GM19023 (cell line): Measurements from ENCODE around the gene RIN2.
"Not testable (repeated sequence)": the region's sequence is repeated elsewhere in the genome, so short reads cannot be mapped to it uniquely, and the experiment has no call there.

Source experiments
- ATAC-seq: cut with Tn5 transposase; IDR thresholded peaks from one replicate; pipeline ENCODE4 v1.9.1; 2021; ENCODE audit warnings: mild to moderate bottlenecking, moderate library complexity; ENCODE audit not compliant: unreplicated experiment

RIN2 gene

DNA sequence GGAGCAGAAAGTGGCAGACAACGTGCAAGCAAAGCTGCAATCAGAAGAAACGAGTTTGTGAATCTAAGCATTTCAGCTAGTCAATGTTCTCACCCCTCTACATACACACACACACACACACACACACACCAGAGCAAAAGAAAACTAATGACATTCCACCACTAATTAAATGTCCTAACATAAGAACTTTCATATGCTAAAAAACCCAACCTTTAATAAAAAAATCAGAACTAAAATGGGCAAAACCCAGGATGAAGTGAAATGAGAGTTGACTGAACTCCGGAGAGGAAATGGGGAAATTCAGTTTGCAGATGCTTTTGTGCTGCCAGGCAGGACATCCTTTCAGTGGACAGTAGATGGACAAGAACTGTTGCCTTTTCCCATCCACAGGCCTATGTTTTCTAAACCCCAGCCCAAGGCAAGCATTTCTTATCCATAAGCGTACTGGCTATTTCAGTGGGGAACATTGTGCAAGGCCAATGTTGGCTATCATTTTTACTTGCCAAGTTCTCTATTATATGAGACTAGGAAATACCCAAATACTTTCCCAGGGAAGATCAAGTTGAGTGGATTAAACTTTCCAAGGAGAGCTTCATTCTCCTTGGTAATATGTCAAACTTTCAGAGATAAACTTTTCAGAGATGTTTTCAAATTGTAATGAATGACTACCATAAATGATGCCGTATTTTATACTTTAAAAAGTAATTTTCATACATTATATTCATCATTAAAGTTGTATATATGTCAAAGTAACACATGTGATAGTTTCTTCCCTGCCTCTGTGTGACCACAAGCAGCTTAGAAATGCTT, 27.3 kb downstream of the RIN2 start:
- no peak for ATAC-seq

DNA sequence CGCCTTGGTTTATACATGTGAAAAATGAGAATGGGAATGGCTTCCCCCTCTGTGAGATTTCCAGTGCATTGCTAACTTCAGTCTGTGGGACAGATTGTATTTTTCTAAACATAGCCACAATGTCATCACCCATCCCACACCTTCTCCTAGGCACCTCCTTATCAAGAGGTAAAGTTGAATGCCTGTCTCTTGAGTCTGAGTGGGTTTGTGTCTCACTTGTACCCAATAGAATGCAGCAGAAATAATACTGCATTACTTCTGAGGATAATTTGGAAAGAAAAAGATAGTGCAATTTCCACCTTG, 27.9 kb downstream of the RIN2 start:
- ATAC-seq, result no peak

DNA sequence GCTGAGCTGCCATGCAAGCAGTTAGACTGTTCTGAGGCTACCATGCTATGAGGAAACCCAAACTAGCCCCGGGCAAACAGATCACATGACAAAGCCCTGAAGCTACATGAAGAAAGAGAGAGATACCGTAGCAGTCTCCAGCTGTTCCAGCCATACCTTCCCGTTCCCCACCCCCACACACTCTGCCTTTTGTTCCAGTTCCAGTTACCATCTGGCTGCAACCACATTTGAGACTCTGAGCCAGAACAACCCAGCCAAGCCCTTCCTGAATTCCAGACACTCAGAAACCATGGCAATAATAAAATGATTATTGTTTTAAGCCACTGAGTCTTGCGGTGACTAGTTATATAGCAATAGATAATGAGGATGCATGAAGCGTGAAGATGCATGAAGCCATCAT, 28.3 kb downstream of the RIN2 start:
- ATAC-seq, result no peak

DNA sequence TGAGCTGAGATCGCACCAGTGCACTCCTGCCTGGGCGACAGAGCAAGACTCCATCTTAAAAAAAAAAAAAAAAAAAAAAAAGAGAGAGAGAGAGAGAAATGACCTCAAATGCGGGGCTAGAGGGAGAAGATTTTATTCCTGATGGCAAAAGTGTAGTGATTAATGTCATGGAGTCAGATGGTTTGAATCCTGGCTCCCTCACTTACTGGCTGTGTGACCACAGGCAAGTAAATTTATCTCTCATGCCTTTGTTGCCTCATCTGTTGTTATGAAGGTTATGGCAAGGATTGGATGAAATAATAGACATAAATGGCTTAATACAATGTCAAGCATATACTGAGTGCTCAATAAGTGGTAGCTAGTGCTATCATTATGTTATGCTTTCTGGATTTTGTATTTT, 29.3 kb downstream of the RIN2 start:
- no peak for ATAC-seq

DNA sequence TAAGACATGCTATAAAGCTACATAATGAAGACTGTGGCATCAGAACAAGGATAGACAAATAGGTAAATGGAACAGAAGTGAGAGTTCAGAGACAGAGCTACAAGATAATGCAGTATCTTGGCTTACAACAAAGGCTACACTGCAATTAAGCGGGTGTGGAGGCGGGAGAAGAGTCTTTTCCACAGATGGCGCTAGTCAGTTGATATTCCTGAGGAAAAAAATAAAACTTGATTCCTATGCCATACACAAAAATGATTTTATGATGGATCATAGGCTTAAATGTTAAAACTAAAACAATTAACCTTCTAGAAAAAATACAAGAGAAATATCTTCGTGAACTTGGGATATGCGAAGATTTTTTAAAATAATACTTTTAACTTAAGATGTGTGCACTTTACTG, 31.0 kb downstream of the RIN2 start:
- no peak for ATAC-seq

DNA sequence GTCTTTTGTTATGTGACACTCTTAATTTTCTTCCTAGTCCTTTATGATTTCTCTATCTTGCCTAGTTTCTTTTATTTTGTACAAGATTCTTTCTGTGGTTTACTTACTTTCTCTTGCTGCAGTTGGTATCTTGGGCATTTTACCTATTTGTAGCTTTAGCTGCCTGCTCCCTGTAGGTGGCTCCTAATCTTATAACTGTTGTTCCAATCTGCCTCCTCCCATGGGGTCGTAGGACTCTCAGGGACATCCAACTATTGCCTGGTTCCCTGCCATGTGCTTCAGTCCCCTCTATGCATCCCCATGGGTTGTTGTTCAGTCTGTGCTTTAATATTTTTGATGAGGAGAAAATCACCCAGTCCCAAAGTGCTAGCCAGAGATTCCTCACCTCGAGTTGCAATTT, 31.4 kb downstream of the RIN2 start:
- ATAC-seq, result no peak

DNA sequence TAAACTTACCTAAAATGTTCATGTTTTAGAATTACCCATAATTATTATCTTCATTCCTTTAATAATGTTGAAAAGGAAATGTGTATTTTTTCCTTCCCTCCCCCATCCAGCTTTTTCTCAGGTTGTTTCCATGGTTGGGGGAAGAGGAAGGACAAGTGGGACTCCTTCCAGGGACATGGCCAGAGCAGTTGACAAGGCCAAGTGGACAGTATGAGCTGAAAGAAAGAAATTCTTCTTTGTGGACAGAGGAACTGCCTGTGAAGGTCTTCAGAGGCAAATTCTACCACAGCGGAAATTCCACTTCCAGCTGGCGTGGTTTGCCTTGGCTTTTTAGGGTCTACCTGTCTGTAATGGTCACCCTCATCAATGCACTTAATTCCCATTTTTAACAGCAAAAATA, 33.8 kb downstream of the RIN2 start:
- ATAC-seq, result no peak

DNA sequence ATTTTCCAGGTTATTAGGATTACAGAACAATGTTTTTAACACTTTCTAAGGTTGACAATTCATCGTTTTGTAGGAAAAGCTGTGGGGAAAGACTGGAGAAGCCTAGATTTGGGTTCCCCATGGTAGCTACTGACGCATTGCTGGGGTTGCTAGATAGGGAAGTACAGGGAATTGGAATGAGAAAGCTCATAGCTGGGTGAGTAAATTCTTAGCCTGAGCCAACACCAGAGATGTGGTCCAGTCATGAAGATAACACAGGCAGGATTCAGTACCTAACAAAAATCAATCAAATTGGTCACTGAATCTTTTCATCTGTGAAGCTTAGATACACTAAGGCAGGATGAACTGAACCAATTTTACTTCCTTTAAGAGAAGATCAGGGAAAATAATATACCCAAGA, 35.7 kb downstream of the RIN2 start:
- ATAC-seq, result no peak

DNA sequence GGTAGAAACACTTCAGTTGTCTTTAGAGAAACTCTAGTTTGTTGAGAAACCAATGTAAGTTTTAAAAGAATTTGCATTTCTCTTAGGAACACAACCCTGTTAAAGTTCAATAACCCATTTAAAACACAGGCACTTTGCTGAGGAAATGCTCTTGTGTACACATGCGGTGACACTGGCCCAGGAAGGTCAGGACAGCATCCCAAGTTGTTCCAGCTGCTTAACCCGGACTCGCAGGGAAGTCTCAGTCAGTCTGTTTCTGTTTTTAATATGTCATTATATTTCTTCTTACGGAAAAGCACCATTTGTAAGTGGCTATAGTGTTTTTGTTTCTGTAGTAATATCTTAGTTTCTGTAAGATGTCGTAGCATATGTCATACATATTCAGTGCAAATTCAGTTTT, 36.9 kb downstream of the RIN2 start:
- ATAC-seq, result no peak

DNA sequence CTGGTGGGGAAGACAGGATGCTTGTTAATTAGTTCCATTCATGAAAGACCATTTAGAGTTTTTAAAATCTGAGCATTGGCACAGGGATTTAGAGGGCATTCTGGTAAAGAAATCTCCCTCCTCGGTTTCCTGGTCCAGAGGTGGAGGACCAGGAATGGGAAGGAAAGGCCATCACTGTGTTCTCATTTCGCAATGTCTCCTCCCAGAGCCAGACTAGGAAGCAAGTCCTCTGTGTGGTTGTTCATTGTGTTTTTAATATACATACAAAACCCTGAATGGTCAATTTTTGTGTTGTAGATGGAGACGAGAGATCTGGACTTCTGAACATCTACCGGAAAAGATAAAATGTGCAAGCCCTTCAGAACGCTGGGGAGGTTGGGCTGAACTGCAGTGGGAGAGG, 41.3 kb downstream of the RIN2 start:
- no peak for ATAC-seq

DNA sequence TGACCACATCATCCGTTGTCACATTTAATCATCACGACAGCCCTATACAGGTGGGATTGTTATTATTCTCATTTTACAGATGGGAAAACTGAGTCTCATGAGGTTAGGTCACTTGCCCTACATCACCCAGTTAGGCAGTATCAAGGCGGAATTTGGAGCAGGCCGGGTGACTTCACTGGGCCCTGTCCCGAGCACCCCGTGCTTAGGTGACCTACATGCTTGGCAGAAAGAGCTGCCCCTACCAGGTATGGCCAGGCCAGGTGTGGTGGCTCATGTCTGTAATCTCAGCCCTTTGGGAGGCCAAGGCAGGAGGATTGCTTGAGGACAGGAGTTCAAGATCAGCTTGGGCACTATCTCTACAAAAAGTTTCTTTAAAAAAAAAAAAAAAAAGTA, 44.0 kb downstream of the RIN2 start:
- no peak for ATAC-seq

DNA sequence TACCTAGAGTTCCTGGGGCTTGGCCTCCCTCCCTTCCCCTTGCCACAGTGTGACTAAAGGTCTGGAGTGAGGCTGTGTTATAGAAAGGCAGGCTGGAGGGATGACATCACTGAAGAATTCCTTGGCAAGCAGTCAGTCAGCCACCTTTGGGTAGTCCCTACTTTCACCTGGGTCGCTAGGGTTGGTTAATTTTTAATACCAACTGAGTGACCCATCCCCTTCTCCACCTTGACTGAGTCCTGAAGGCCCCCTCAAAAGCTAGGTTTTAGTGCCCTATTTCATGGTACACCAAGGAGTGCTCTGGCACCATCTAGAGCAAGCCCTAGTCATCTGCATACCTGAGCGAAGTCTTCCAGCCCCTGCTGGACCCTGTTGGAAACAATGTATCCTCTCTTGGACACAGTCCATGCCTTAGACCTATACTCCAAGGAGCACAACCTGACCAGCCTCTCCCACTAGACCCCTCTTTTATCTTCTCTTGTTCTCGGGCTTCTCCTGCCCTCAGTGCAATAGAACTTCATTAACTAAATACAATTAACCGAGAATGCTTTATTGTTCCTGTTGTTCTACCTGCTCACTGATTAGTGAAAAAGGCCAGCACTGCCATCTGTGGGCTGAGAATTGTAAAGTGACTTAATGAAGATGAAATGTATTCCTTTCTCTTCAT, 44.6 kb downstream of the RIN2 start:
- ATAC-seq, result no peak

DNA sequence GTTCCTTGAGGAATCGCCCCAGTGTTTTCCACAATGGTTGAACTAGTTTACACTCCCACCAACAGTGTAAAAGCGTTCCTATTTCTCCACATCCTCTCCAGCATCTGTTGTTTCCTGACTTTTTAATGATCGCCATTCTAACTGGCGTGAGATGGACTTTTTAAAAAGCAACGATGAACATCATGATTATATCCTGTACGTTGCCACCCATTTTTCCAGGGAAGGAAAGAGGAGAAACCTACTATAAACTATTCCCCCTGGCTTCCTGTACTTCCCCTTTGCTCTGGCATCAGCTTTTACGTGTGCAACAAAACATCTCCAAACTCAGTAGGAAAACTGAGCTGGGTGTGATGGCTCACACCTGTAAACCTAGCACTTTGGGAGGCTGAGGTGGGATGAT, 48.2 kb downstream of the RIN2 start:
- ATAC-seq, result not testable (repeated sequence)

DNA sequence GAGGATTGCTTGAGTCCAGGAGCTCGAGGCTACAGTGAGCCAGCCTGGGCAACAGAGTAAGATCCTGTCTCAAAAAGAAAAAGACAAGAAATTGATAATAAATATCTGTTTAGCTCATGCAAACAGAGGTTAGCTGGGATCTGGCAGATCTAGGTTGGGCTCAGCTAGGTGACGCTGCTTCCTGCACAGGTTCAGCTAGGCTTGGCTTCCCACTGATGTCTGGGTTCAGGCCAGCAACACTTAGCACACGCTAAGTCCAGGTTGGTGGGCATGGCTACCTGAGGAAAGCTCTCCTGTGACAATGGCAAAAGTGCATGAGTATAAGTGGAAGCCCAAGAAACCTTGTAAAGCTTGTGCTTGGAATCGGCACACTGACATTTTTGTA, 48.7 kb downstream of the RIN2 start:
- no peak for ATAC-seq

DNA sequence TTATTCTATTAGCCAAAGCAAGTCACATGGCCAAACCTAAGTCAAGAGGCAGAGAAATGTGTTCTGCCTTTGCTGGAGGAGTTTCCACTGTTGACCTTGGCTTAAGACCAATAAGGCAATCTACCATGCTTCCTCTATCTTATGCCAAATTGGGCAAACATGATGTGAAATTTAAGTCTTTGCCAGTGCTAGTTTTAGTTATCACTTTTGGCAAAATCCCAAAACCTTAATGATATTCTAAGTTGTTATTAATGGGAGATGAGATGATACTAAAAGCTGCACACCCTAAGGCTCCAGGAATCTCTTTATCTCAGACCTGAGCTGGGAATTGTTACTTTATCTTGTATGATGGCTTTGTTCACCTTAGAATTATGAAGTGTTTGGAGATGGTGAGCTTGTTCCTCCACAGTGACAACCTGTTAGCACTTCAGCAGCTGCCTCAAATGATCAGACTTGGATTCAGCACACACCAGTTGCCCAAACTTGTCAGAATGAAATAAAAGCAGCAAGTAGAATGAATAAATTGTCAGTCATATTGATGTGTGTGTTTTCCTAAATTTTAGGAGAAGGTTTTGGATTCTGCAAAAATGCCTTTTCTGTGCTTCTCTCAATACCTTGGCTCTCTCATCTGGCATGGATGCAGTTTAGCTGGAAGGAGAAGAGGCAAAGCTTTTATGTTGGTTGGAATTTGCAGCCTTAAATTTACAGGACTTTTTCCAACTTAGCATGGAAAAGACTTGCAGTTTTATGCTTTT, 49.3 kb downstream of the RIN2 start:
- ATAC-seq, result no peak
